CD4-positive, alpha-beta T cell treated with Interleukin-4 for 4 hours (primary cell): ENCODE data around the gene PTPRN2.
"Not testable (repeated sequence)": the region's sequence is repeated elsewhere in the genome, so short reads cannot be mapped to it uniquely, and the experiment has no call there.

Source experiments
- DNase-seq: peaks from one replicate; pipeline ENCODE4 v3.0.0-alpha.2; 2020

Gene PTPRN2

GRCh38 chr7:158530800-158531609 is 56.6 kb downstream of the PTPRN2 start:
- DNase-seq: no peak

GRCh38 chr7:158529181-158530096 is 58.2 kb downstream of the PTPRN2 start:
- DNase-seq: no peak

GRCh38 chr7:158527915-158528502 is 59.6 kb downstream of the PTPRN2 start:
- DNase-seq: no peak

GRCh38 chr7:158527495-158527894 is 60.1 kb downstream of the PTPRN2 start:
- DNase-seq: no peak

DNA sequence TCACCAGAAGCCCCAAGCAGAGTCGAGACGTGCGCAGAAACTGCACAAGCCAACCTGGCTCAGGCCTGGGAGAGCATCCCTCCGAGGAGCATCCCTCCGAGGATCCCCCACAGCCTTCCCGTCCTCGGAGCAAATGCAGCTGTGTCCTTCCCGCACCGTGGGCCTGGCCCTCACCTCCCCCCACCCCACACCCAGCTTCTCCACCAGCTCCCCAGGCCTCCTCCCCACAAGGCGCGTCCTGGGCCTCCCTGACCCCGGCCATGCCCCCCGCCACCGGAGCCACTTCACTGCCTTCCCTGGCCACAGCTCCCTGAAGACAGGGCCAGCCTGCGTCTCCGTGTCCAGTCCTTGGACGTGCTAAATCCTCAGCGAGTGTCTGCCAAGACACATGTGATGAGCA is 60.6 kb downstream of the PTPRN2 start:
- DNase-seq: no peak

- DNase-seq: no peak
Measured at GRCh38 chr7:158526531-158526930, 61.1 kb downstream of the PTPRN2 start.

- no peak for DNase-seq
Measured at GRCh38 chr7:158525648-158526484, 61.8 kb downstream of the PTPRN2 start.

GRCh38 chr7:158524749-158525635 is 62.6 kb downstream of the PTPRN2 start:
- no peak for DNase-seq

GRCh38 chr7:158524286-158524685 is 63.3 kb downstream of the PTPRN2 start:
- DNase-seq: not testable (repeated sequence)

GRCh38 chr7:158523877-158524276 is 63.7 kb downstream of the PTPRN2 start:
- not testable (repeated sequence) for DNase-seq

GRCh38 chr7:158523165-158523856 is 64.3 kb downstream of the PTPRN2 start:
- DNase-seq: not testable (repeated sequence)

DNA sequence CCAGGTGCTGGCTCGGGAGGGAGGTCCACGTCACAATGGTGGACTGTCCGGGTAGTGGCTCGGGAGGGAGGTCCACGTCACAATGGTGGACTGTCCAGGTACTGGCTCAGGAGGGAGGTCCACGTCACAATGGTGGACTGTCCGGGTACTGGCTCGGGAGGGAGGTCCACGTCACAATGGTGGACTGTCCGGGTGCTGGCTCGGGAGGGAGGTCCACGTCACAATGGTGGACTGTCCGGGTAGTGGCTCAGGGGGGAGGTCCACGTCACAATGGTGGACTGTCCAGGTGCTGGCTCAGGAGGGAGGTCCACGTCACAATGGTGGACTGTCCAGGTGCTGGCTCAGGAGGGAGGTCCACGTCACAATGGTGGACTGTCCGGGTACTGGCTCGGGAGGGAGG is 65.8 kb downstream of the PTPRN2 start:
- DNase-seq: not testable (repeated sequence)

DNA sequence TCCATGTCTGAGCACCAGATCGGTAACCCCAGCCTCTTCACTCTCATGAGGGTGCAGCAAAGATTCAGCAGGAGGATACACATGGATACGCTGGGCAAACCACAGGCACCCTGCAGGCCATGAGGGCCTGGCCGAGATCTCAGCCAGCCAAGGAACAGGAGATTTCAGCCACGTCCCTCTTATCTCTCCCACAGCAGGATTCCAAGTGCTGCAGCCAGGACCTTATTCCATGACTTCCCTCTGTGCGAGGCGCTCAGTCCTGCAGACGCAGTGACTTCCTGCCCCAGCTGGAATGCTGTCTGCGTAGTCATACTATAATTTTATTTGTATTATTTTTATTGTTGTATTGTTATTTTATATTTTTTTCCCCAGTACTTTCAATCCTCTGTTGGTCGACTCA is 66.8 kb downstream of the PTPRN2 start:
- DNase-seq: no peak

DNA sequence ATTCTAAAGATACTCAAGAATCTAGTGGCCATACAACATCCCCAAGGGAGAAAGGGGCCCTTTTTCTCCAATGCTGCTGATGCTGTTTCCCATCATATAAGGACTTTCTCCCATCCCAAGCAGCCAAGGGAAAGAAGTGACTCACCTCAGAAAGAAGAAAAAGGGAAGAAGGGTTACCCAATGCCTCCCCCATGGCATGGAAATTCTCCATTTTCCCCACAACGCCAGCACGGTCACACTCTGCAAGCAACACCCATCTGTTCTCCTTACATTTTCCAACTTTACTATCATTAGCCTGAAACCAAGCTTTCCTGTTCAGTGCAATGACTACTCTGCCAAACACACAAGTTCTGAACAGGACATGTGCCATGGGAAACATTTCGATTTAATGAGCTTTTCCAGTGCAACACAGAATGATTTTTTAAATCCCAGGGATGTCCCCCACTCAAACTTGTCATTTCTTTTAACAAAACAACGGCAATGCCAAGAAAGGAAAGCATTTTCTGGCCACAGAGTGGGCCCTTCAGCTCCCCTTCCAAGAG is 67.9 kb downstream of the PTPRN2 start:
- DNase-seq: no peak

GRCh38 chr7:158518980-158519632 is 68.5 kb downstream of the PTPRN2 start:
- DNase-seq: no peak

DNA sequence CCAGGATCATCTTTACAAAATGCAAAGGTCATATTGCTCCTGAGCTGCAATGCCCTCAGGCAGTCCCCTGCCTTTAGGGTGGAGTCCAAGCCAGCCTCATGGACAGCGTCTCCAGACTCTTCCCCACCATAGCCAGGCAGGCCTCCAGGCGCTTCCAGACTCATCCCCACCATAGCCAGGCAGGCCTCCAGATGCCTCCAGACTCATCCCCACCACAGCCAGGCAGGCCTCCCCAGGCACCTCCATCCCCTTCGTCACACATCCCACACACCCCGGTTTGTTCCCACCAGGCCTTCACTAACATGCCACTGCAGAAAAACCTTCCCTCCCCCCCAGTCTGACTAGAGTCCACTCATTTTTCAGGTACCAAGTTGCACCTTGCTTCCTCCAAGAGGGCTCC is 70.1 kb downstream of the PTPRN2 start:
- DNase-seq: no peak

DNA sequence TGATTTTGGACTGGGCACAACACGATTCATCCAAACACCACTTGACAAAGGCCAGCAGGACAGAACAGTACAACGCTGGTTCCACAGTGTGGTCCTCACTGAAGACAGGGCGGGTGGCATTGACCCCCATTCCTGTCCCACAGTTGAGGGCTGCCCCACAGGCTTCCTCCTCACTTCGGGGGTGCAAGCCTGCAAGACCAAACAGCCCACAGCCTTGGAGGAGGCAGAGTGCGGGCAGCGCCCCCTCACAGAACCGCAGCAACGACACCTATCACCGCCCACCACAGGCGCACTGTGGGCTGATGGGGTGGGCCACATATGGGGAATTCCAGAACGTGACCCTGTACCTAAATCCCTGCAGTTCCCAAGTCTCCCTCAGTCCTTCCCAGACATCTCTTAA is 70.6 kb downstream of the PTPRN2 start:
- no peak for DNase-seq

GRCh38 chr7:158516524-158516923 is 71.1 kb downstream of the PTPRN2 start:
- no peak for DNase-seq

GRCh38 chr7:158512869-158513268 is 74.8 kb downstream of the PTPRN2 start:
- no peak for DNase-seq

GRCh38 chr7:158512042-158512441 is 75.6 kb downstream of the PTPRN2 start:
- no peak for DNase-seq
